PC-3 (cell line): ENCODE measurements around the gene SLC8A1.

Experiments
- CTCF ChIP-seq: fragments of 300-600 bp; sonication (generic); conservative IDR thresholded peaks from 2 replicates; pipeline ENCODE4 v1.5.1; 2017; ENCODE audit warnings: antibody characterized with exemption, low read depth, mild to moderate bottlenecking, low read length
- EZH2 ChIP-seq: fragments of 300-600 bp; sonication (generic); IDR thresholded peaks from one replicate; pipeline ENCODE4 v1.6.1; 2017; ENCODE audit warnings: antibody characterized with exemption, mild to moderate bottlenecking, low read length; ENCODE audit not compliant: unreplicated experiment
- EZH2phosphoT487 ChIP-seq: fragments of 300-600 bp; sonication (generic); IDR thresholded peaks from 2 replicates; pipeline ENCODE4 v1.6.1; 2018; ENCODE audit warnings: mild to moderate bottlenecking, antibody characterized with exemption, low read length, borderline replicate concordance

- TF ChIP-seq CTCF (no peak), EZH2phosphoT487 (no peak), EZH2 (no peak)
Observed at GRCh38 chr2:40435426-40436092, 16.3 kb downstream of the SLC8A1 start.
